IMR-90 (cell line): ENCODE measurements around the gene IRF2BP2.

Experiments used
- BHLHE40 ChIP-seq: fragments of 150-350 bp; IDR thresholded peaks from 2 replicates; pipeline ENCODE4 v1.6.1; 2016; ENCODE audit warnings: mild to moderate bottlenecking, low read depth, low read length
- CHD1 ChIP-seq: IDR thresholded peaks from 2 replicates; pipeline ENCODE4 v1.6.1; 2012; ENCODE audit warnings: low read depth, low read length, improper control_type of control experiment
- FOS ChIP-seq: fragments of 150-350 bp; IDR thresholded peaks from 2 replicates; pipeline ENCODE4 v1.6.1; 2016; ENCODE audit warnings: low read depth, low read length
- MXI1 ChIP-seq: IDR thresholded peaks from 2 replicates; pipeline ENCODE4 v1.6.1; 2012; ENCODE audit warnings: low read depth, mild to moderate bottlenecking, low read length, moderate library complexity, borderline replicate concordance
- POLR2A ChIP-seq: IDR thresholded peaks from 2 replicates; pipeline ENCODE4 v1.6.1; 2012; ENCODE audit warnings: mild to moderate bottlenecking, low read depth, low read length
- RAD21 ChIP-seq: IDR thresholded peaks from 2 replicates; pipeline ENCODE4 v1.6.1; 2012; ENCODE audit warnings: low read length, improper control_type of control experiment
- RCOR1 ChIP-seq: IDR thresholded peaks from 2 replicates; pipeline ENCODE4 v1.6.1; 2012; ENCODE audit warnings: mild to moderate bottlenecking, low read length, improper control_type of control experiment; ENCODE audit not compliant: insufficient replicate concordance
- RFX5 ChIP-seq: IDR thresholded peaks from 2 replicates; pipeline ENCODE4 v1.8.0; 2012; ENCODE audit warnings: low read depth, mild to moderate bottlenecking, low read length, moderate library complexity
- TF ChIP-seq, protein P1 (sequence below): conservative IDR thresholded peaks from 2 replicates; pipeline ENCODE4 v1.5.1; 2012; ENCODE audit warnings: mild to moderate bottlenecking, low read depth, low read length, improper control_type of control experiment
- TF ChIP-seq, protein P2 (sequence below): fragments of 150-350 bp; IDR thresholded peaks from 2 replicates; pipeline ENCODE4 v1.6.1; 2017; ENCODE audit warnings: mild to moderate bottlenecking, antibody characterized with exemption, low read length, low read depth
- TF ChIP-seq, protein P3 (sequence below): fragments of 150-350 bp; IDR thresholded peaks from 2 replicates; pipeline ENCODE4 v1.6.1; 2016; ENCODE audit warnings: low read depth, mild to moderate bottlenecking, low read length, moderate library complexity, borderline replicate concordance

DNA sequence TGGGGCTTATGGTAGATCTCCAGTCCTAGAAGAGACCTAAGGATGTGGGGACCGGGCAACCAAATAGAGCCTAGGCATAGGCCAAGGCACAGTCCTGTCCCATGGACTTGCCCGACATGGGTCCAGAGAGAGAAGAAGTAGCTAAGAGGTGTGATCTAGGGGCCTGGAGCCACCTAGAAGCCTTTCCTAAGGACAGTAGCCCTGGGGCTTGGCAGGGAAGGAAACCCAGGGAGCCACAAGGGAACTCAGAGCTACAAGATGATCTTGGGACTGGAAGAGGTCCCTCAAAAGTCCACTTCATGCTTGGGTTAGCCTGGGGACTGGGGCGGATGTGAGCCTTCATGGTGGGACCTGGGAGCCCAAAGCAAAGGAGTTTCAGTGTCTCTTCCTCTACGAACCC, 18.8 kb downstream of the IRF2BP2 start:
- TF ChIP-seq POLR2A (no peak), RCOR1 (no peak), CHD1 (no peak), RAD21 (no peak), MXI1 (no peak), FOS (no peak), RFX5 (no peak), BHLHE40 (no peak)
- TF ChIP-seq, protein P1, sequence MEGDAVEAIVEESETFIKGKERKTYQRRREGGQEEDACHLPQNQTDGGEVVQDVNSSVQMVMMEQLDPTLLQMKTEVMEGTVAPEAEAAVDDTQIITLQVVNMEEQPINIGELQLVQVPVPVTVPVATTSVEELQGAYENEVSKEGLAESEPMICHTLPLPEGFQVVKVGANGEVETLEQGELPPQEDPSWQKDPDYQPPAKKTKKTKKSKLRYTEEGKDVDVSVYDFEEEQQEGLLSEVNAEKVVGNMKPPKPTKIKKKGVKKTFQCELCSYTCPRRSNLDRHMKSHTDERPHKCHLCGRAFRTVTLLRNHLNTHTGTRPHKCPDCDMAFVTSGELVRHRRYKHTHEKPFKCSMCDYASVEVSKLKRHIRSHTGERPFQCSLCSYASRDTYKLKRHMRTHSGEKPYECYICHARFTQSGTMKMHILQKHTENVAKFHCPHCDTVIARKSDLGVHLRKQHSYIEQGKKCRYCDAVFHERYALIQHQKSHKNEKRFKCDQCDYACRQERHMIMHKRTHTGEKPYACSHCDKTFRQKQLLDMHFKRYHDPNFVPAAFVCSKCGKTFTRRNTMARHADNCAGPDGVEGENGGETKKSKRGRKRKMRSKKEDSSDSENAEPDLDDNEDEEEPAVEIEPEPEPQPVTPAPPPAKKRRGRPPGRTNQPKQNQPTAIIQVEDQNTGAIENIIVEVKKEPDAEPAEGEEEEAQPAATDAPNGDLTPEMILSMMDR = no peak
- TF ChIP-seq, protein P2, sequence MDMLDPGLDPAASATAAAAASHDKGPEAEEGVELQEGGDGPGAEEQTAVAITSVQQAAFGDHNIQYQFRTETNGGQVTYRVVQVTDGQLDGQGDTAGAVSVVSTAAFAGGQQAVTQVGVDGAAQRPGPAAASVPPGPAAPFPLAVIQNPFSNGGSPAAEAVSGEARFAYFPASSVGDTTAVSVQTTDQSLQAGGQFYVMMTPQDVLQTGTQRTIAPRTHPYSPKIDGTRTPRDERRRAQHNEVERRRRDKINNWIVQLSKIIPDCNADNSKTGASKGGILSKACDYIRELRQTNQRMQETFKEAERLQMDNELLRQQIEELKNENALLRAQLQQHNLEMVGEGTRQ = no peak
- TF ChIP-seq, protein P3, sequence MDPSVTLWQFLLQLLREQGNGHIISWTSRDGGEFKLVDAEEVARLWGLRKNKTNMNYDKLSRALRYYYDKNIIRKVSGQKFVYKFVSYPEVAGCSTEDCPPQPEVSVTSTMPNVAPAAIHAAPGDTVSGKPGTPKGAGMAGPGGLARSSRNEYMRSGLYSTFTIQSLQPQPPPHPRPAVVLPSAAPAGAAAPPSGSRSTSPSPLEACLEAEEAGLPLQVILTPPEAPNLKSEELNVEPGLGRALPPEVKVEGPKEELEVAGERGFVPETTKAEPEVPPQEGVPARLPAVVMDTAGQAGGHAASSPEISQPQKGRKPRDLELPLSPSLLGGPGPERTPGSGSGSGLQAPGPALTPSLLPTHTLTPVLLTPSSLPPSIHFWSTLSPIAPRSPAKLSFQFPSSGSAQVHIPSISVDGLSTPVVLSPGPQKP = no peak
